Liver (tissue), 9 donors: ENCODE measurements around the gene SLC35A2. TPM values are rescaled to one million over a fixed set of nuclear protein-coding genes. Genes with fewer than 3 reads are reported as not detected.

Experiments used
- DNase-seq: peaks from one replicate; pipeline ENCODE4 v3.0.0-alpha.2; 2017; ENCODE audit warnings: low spot score
- H3K27ac ChIP-seq, 2 donors: one replicate each; pipeline ENCODE4 v1.7.0; 2013; ENCODE audit warnings: inconsistent platforms in 2 of 2, low read length in 2 of 2, control low read depth in 1 of 2, low read depth in 1 of 2, mild to moderate bottlenecking in 1 of 2
- H3K27me3 ChIP-seq, 4 donors: one replicate each; pipeline versions ENCODE4 v1.6.1 to v1.7.0; 2013; ENCODE audit warnings: low read length in 3 of 4, inconsistent platforms in 1 of 4, mild to moderate bottlenecking in 1 of 4, moderate library complexity in 1 of 4; ENCODE audit not compliant: control insufficient read depth in 4 of 4, insufficient read depth in 4 of 4
- H3K36me3 ChIP-seq, 4 donors: one replicate each; pipeline versions ENCODE4 v1.6.1 to v1.7.0; 2013; ENCODE audit warnings: low read length in 3 of 4, mild to moderate bottlenecking in 3 of 4, low read depth in 1 of 4, moderate library complexity in 1 of 4; ENCODE audit not compliant: control insufficient read depth in 4 of 4, insufficient read depth in 3 of 4
- H3K4me1 ChIP-seq, 4 donors: one replicate each; pipeline versions ENCODE4 v1.6.1 to v1.7.0; 2013; ENCODE audit warnings: low read length in 3 of 4, mild to moderate bottlenecking in 3 of 4, moderate library complexity in 1 of 4; ENCODE audit not compliant: control insufficient read depth in 4 of 4, insufficient read depth in 4 of 4
- H3K4me3 ChIP-seq, 3 donors: one replicate each; pipeline versions ENCODE4 v1.6.1 to v1.7.0; 2013; ENCODE audit warnings: low read length in 3 of 3, control low read depth in 1 of 3, low read depth in 1 of 3, mild to moderate bottlenecking in 1 of 3
- H3K9ac ChIP-seq, 2 donors: one replicate each; pipeline ENCODE4 v1.7.0; 2013; ENCODE audit warnings: low read length in 2 of 2, mild to moderate bottlenecking in 2 of 2, moderate library complexity in 2 of 2, control low read depth in 1 of 2, low read depth in 1 of 2
- H3K9me3 ChIP-seq, 4 donors: one replicate each; pipeline versions ENCODE4 v1.6.1 to v1.7.0; 2013; ENCODE audit warnings: low read length in 3 of 4; ENCODE audit not compliant: control insufficient read depth in 4 of 4
- CTCF ChIP-seq: fragments of 150-350 bp; IDR thresholded peaks from 2 replicates; pipeline ENCODE4 v1.5.1; 2017; ENCODE audit warnings: improper control_type of control experiment, low read depth, low read length; ENCODE audit not compliant: missing input control
- EGR1 ChIP-seq, 2 donors: IDR thresholded peaks; 2 replicates each; pipeline ENCODE4 v1.6.1; 2016 to 2018; ENCODE audit warnings: antibody characterized with exemption in 2 of 2, low read depth in 2 of 2
- FOXA1 ChIP-seq: IDR thresholded peaks from 2 replicates; pipeline ENCODE4 v1.6.1; 2016; ENCODE audit warnings: antibody characterized with exemption
- FOXA2 ChIP-seq: IDR thresholded peaks from 2 replicates; pipeline ENCODE4 v1.6.1; 2016; ENCODE audit warnings: antibody characterized with exemption
- GABPA ChIP-seq, 2 donors: IDR thresholded peaks in 1 of 2; conservative IDR thresholded peaks in 1 of 2; 2 replicates each; pipeline ENCODE4 v1.6.1; 2016; ENCODE audit warnings: antibody characterized with exemption in 2 of 2, mild to moderate bottlenecking in 1 of 2, moderate library complexity in 1 of 2
- HNF4A ChIP-seq, 2 donors: conservative IDR thresholded peaks; 2 replicates each; pipeline ENCODE4 v1.6.1; 2016; ENCODE audit warnings: antibody characterized with exemption in 2 of 2, mild to moderate bottlenecking in 2 of 2
- NR2F2 ChIP-seq: IDR thresholded peaks from 2 replicates; pipeline ENCODE4 v1.6.1; 2016; ENCODE audit warnings: antibody characterized with exemption
- RAD21 ChIP-seq, 2 donors: IDR thresholded peaks; 2 replicates each; pipeline ENCODE4 v1.6.1; 2016; ENCODE audit warnings: antibody characterized with exemption in 2 of 2, mild to moderate bottlenecking in 2 of 2
- SP1 ChIP-seq: IDR thresholded peaks from 2 replicates; pipeline ENCODE4 v1.6.1; 2018; ENCODE audit warnings: antibody characterized with exemption, mild to moderate bottlenecking
- TAF1 ChIP-seq: conservative IDR thresholded peaks from 2 replicates; pipeline ENCODE4 v1.6.1; 2016; ENCODE audit warnings: antibody characterized with exemption, mild to moderate bottlenecking
- YY1 ChIP-seq: IDR thresholded peaks from 2 replicates; pipeline ENCODE4 v1.6.1; 2016; ENCODE audit warnings: antibody characterized with exemption, mild to moderate bottlenecking
- ZBTB33 ChIP-seq: IDR thresholded peaks from 2 replicates; pipeline ENCODE4 v1.6.1; 2016; ENCODE audit warnings: antibody characterized with exemption
- WGBS: extraction: QIAGEN DNeasy Blood & Tissue Kit; methylation state at CpG from one replicate; pipeline ENCODE4 v1.1.7; 2013; 5-methylcytosine and 5-hydroxymethylcytosine counted together
- polyA plus RNA-seq, 2 donors: library from polyadenylated mRNA; stranded (reverse) in 1 of 2; unstranded in 1 of 2; fragments of 200-250 nt in 1 of 2; fragments of >200 nt in 1 of 2; fragmentation: Nextera tagmentation in 1 of 2; extraction: Ambion mirVana in 1 of 2; gene quantifications; one replicate each; pipeline versions ENCODE4 v1.2.1 to v1.2.3, GENCODE V29; 2013 to 2015
- total RNA-seq, 2 donors: library from RNA; depleted of rRNA; stranded (reverse); fragments of >200 nt; gene quantifications; one replicate each; pipeline ENCODE4 v1.2.3, GENCODE V29; 2014
- TF ChIP-seq, protein P1 (sequence below): IDR thresholded peaks from 2 replicates; pipeline ENCODE4 v1.6.1; 2016; ENCODE audit warnings: antibody characterized with exemption
- TF ChIP-seq, protein P2 (sequence below): IDR thresholded peaks from 2 replicates; pipeline ENCODE4 v1.6.1; 2016; ENCODE audit warnings: antibody characterized with exemption
- donor health status: healthy.
- donor health status: healthy.
- donor health status: healthy.
- donor health status: healthy.
- donor health status: healthy.

Gene SLC35A2
- total and polyA plus RNA-seq, 4 donors = 10.0 to 26.9 (median 14.4) TPM

DNA sequence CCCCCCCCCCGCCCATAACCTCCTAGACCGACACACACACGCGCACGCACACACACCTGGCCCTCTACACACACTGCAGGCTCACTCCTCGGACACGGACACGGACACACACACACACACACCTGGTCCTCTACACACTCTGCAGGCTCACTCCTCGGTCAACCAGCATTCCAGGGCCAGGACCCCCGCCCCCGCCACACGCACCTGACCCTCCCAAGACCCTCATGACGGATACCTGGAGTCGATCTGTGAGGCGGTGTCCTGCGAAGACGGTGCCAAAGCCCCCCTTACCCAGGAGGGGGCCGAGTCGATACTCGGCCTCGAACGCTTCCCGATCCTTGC, 6.8 kb upstream of the SLC35A2 start:
- peak overlapping the region; percentile 14 to 60 (median 54) for H3K4me3 ChIP-seq
- peak overlapping the region; percentile 80 to 88 for H3K27ac ChIP-seq
- peaks cover 0 to 2% (median 0%) of the 10 kb centered on the region in 4 donors for H3K27me3 ChIP-seq
- peak overlapping the region in 1 of 2 donors; percentile 59 for H3K9ac ChIP-seq
- TF ChIP-seq ZBTB33 (no peak), RAD21 (IDR thresholded peaks at IDR 0.05) (no peak), SP1 (no peak), EGR1 (IDR thresholded peaks at IDR 0.05; ENCODE audit: low read depth in 2 of 2) (no peak), CTCF (no peak), GABPA (IDR thresholded peaks at IDR 0.05 in 1 of 2, conservative IDR thresholded peaks at IDR 0.05 in 1 of 2) (no peak), YY1 (no peak), TAF1 (no peak), FOXA1 (no peak)
- TF ChIP-seq, protein P1, sequence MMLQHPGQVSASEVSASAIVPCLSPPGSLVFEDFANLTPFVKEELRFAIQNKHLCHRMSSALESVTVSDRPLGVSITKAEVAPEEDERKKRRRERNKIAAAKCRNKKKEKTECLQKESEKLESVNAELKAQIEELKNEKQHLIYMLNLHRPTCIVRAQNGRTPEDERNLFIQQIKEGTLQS = no peak
- TF ChIP-seq, protein P2, sequence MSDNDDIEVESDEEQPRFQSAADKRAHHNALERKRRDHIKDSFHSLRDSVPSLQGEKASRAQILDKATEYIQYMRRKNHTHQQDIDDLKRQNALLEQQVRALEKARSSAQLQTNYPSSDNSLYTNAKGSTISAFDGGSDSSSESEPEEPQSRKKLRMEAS = no peak
- WGBS = 5% methylated on average over 23 of the region's 23 CpGs
- H3K36me3 ChIP-seq = peaks cover 0 to 10% (median under 1%) of the 10 kb centered on the region in 4 donors
- peaks cover 0 to 36% (median 9%) of the 10 kb centered on the region in 4 donors for H3K4me1 ChIP-seq
- DNase-seq = no peak
- no peaks in the 10 kb centered on the region for H3K9me3 ChIP-seq

DNA sequence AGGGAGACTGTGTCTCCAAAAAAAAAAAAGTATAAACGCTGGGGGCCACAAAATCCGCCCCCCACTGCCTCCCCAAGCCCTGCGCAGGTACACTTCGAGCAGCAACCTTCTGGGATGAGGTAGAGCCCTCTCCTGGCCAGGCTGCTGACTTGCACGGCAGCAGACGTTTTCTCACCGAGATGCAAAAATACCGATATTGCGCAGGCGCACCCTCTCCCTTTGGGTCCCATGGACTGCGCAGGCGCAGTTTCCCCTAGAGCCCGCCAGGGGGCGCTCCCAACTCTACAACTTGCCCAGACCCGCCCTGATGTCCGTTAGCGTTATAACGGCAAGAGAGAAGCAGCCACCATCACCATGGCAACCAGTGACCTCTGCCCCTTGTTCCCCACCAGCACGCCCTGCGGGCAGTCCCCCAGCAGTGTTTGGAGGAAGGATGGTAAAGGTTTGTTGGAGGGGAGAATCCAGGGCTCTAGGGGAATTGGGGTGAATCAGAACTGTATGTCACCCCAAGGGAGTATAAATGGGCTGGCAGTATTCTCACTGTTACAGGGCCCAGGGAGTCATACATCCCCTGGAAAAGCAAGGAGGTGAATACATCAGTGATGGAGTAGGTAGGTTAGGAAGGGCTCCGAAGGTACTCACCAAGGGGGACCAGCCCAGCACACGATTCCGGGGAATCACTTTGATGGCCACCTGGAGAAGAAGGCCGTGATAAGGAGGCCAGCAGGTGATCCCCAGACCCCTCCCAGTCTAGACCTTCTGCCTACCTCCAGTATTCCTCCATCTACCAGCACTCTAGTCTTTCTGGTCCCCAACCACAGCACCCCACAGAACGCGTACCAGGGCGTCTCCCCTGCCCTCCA, 5.9 kb upstream of the SLC35A2 start:
- peak overlapping the region in 2 of 3 donors; percentile 26 to 54 for H3K4me3 ChIP-seq
- no peaks in the 10 kb centered on the region for H3K9me3 ChIP-seq
- peaks cover 0 to 2% (median 0%) of the 10 kb centered on the region in 4 donors for H3K27me3 ChIP-seq
- peak; percentile 87 for DNase-seq
- no peak for TF ChIP-seq FOXA1
- peak in 1 of 2 donors; percentile 27 for TF ChIP-seq HNF4A (conservative IDR thresholded peaks at IDR 0.05)
- no peak for TF ChIP-seq FOXA2
- peak; percentile 73 to 81 for TF ChIP-seq RAD21 (IDR thresholded peaks at IDR 0.05)
- TF ChIP-seq ZBTB33 = no peak
- TF ChIP-seq CTCF = peak; percentile 96
- TF ChIP-seq NR2F2 = peak; percentile 85
- peak; percentile 15 for TF ChIP-seq YY1
- peaks cover 0 to 3% (median under 1%) of the 10 kb centered on the region in 4 donors for H3K36me3 ChIP-seq
- peak overlapping the region in 1 of 2 donors; percentile 36 for H3K27ac ChIP-seq
- H3K9ac ChIP-seq = peak overlapping the region; percentile 27 to 67
- WGBS = 20% methylated on average over 27 of the region's 27 CpGs
- H3K4me1 ChIP-seq = peaks cover 5 to 39% (median 10%) of the 10 kb centered on the region in 4 donors
